Caco-2 (cell line): Measurements from ENCODE around the gene COX20. TPM values are rescaled to one million over a fixed set of nuclear protein-coding genes. Genes with fewer than 3 reads are reported as not detected.

Experiments used
- BruUV-seq: library from RNA; stranded (reverse); fragments of 400-500 nt; replicated peaks from 2 replicates; lab custom pipeline; 2021; lab: Mats Ljungman, UMichigan
- CTCF ChIA-PET: fragments of 300-600 bp; sonication (Branson Sonifier 250); formaldehyde crosslinking; loops from one replicate; lab custom pipeline; 2022; ENCODE audit warnings: antibody characterized with exemption; lab: Charles Lee
- POLR2A ChIA-PET: fragments of 300-600 bp; sonication (Branson Sonifier 250); formaldehyde crosslinking; loops from one replicate; lab custom pipeline; 2022; ENCODE audit warnings: antibody characterized with exemption; lab: Charles Lee
- DNase-seq, 2 experiments: peaks; one replicate each; pipeline versions ENCODE4 v3.0.0 to v3.0.0-alpha.2; 2020 to 2022
- H3K27me3 ChIP-seq: replicated peaks from 2 replicates; pipeline ENCODE4 v1.6.0; 2011; ENCODE audit warnings: low read length; ENCODE audit not compliant: control insufficient read depth, insufficient read depth
- H3K36me3 ChIP-seq: 2 replicates; pipeline ENCODE4 v1.5.1; 2011; ENCODE audit warnings: low read length; ENCODE audit not compliant: control insufficient read depth, insufficient read depth
- H3K4me1 ChIP-seq: fragments of 250-450 bp; sonication (Bioruptor Pico); 2 replicates; pipeline ENCODE4 v1.5.1; 2020; ENCODE audit warnings: mild to moderate bottlenecking
- H3K4me3 ChIP-seq: 2 replicates; pipeline ENCODE4 v1.5.1; 2011; ENCODE audit warnings: low read depth, mild to moderate bottlenecking, control low read depth, low read length
- H3K9me3 ChIP-seq: fragments of 250-450 bp; sonication (Bioruptor Pico); 2 replicates; pipeline ENCODE4 v1.5.1; 2020; ENCODE audit warnings: mild to moderate bottlenecking, moderate library complexity
- H3K27ac Mint-ChIP-seq: one replicate; pipeline ENCODE4 v1.8.0; 2022; ENCODE audit warnings: mixed read lengths; ENCODE audit not compliant: unreplicated experiment
- H3K27me3 Mint-ChIP-seq: one replicate; pipeline ENCODE4 v1.8.0; 2022; ENCODE audit warnings: mixed read lengths; ENCODE audit not compliant: insufficient read depth, unreplicated experiment
- H3K36me3 Mint-ChIP-seq: one replicate; pipeline ENCODE4 v1.8.0; 2022; ENCODE audit warnings: mild to moderate bottlenecking, mixed read lengths; ENCODE audit not compliant: insufficient read depth, unreplicated experiment
- H3K4me1 Mint-ChIP-seq: one replicate; pipeline ENCODE4 v1.8.0; 2022; ENCODE audit warnings: low read depth, mixed read lengths; ENCODE audit not compliant: unreplicated experiment
- H3K4me3 Mint-ChIP-seq: one replicate; pipeline ENCODE4 v1.8.0; 2022; ENCODE audit warnings: mild to moderate bottlenecking, moderate library complexity, mixed read lengths; ENCODE audit not compliant: unreplicated experiment
- H3K9me3 Mint-ChIP-seq: one replicate; pipeline ENCODE4 v1.8.0; 2022; ENCODE audit warnings: mixed read lengths; ENCODE audit not compliant: unreplicated experiment
- CTCF ChIP-seq, 2 experiments: fragments of 200-600 bp in 1 of 2; IDR thresholded peaks; 1 replicate in 1 of 2; 2 replicates in 1 of 2; pipeline versions ENCODE4 v1.5.1 to v1.8.0; 2011 to 2022; ENCODE audit warnings: antibody characterized with exemption in 1 of 2, control low read depth in 1 of 2, inconsistent platforms in 1 of 2, low read depth in 1 of 2, low read length in 1 of 2, mild to moderate bottlenecking in 1 of 2, moderate library complexity in 1 of 2; ENCODE audit not compliant: insufficient read depth in 1 of 2, severe bottlenecking in 1 of 2, unreplicated experiment in 1 of 2
- intact Hi-C: fragments of 100-400 bp; cut with micrococcal nuclease; formaldehyde crosslinking; loops from one replicate; pipeline ENCODE4 v1.10.0; 2022; ENCODE audit not compliant: unreplicated experiment
- total RNA-seq: library from RNA; stranded (reverse); gene quantifications from 2 replicates; pipeline ENCODE4 v1.2.3, GENCODE V29; 2022

Gene COX20
- total RNA-seq, 1 experiment from 2014 or later, result 68.0 TPM

GRCh38 chr1:244802041-244802440, 33.4 kb upstream of the COX20 start:
- CTCF ChIA-PET, result interaction anchor here (0.7 to 1.8 kb wide), 3 partner anchors 15 to 241 kb away, joined by 4 to 6 read pairs (median 4); no protein-coding TSS in a partner anchor
- BruUV-seq, result no TSS peak
- Mint-ChIP-seq H3K27ac (peak overlapping the region; percentile 71), H3K36me3 (peaks cover 4% of the 10 kb centered on the region), H3K4me1 (peaks cover 12% of the 10 kb centered on the region), H3K27me3 (no peaks in the 10 kb centered on the region), H3K4me3 (peak overlapping the region; percentile 42), H3K9me3 (no peaks in the 10 kb centered on the region)
- H3K27me3 ChIP-seq, result no peaks in the 10 kb centered on the region
- POLR2A ChIA-PET, result no interaction called here
- intact Hi-C loops, result loop anchor here (2.0 kb wide), 2 partner anchors 19 to 33 kb away; partner anchors contain the start of gene COX20
- peaks cover 15% of the 10 kb centered on the region for H3K4me1 ChIP-seq
- no peaks in the 10 kb centered on the region for H3K9me3 ChIP-seq
- H3K4me3 ChIP-seq, result no peak overlapping the region
- peak; percentile 47 to 75 for DNase-seq
- no peak for TF ChIP-seq CTCF (IDR thresholded peaks at IDR 0.05; ENCODE audit: insufficient read depth in 1 of 2, low read depth in 1 of 2, low read length in 1 of 2, severe bottlenecking in 1 of 2, unreplicated experiment in 1 of 2)
- no peaks in the 10 kb centered on the region for H3K36me3 ChIP-seq

- Histone ChIP-seq H3K4me3 (no peak overlapping the region), H3K4me1 (peaks cover 15% of the 10 kb centered on the region), H3K9me3 (no peaks in the 10 kb centered on the region), H3K27me3 (no peaks in the 10 kb centered on the region), H3K36me3 (no peaks in the 10 kb centered on the region)
- Mint-ChIP-seq H3K9me3 (no peaks in the 10 kb centered on the region), H3K27ac (peak overlapping the region; percentile 71), H3K27me3 (no peaks in the 10 kb centered on the region), H3K36me3 (peaks cover 4% of the 10 kb centered on the region), H3K4me3 (no peak overlapping the region), H3K4me1 (peaks cover 12% of the 10 kb centered on the region)
- intact Hi-C loops, result loop anchor here (2.0 kb wide), 2 partner anchors 18 to 32 kb away; partner anchors contain the start of gene COX20
- BruUV-seq, result no TSS peak
- ChIA-PET POLR2A (no interaction called here), CTCF (interaction anchor here (0.7 to 1.8 kb wide), 3 partner anchors 14 to 240 kb away, joined by 4 to 6 read pairs (median 4); no protein-coding TSS in a partner anchor)
- no peak for TF ChIP-seq CTCF (IDR thresholded peaks at IDR 0.05; ENCODE audit: insufficient read depth in 1 of 2, low read depth in 1 of 2, low read length in 1 of 2, severe bottlenecking in 1 of 2, unreplicated experiment in 1 of 2)
- no peak for DNase-seq
These were observed 32.8 kb upstream of the COX20 start for GRCh38 chr1:244802556-244803239.

- Histone ChIP-seq H3K27me3 (no peaks in the 10 kb centered on the region), H3K9me3 (no peaks in the 10 kb centered on the region), H3K4me3 (no peak overlapping the region), H3K4me1 (peaks cover 15% of the 10 kb centered on the region), H3K36me3 (no peaks in the 10 kb centered on the region)
- POLR2A ChIA-PET, result no interaction called here
- no peak overlapping the region for H3K4me3 Mint-ChIP-seq
- peaks cover 4% of the 10 kb centered on the region for H3K36me3 Mint-ChIP-seq
- no peaks in the 10 kb centered on the region for H3K9me3 Mint-ChIP-seq
- peaks cover 12% of the 10 kb centered on the region for H3K4me1 Mint-ChIP-seq
- CTCF ChIA-PET, result no interaction called here
- no peak overlapping the region for H3K27ac Mint-ChIP-seq
- no peak for DNase-seq
- TF ChIP-seq CTCF (IDR thresholded peaks at IDR 0.05; ENCODE audit: insufficient read depth in 1 of 2, low read depth in 1 of 2, low read length in 1 of 2, severe bottlenecking in 1 of 2, unreplicated experiment in 1 of 2), result no peak
- no peaks in the 10 kb centered on the region for H3K27me3 Mint-ChIP-seq
- intact Hi-C loops, result no loop called here
- no TSS peak for BruUV-seq
These were observed 30.6 kb upstream of the COX20 start for GRCh38 chr1:244804841-244805240.
